Transverse colon (tissue), 4 donors: ENCODE results near the gene OR5D16. TPM values are rescaled to one million over a fixed set of nuclear protein-coding genes. Genes with fewer than 3 reads are reported as not detected.
"Not testable (repeated sequence)": the region's sequence is repeated elsewhere in the genome, so short reads cannot be mapped to it uniquely, and the experiment has no call there.

Experiments used
- DNase-seq: peaks from one replicate; pipeline ENCODE4 v3.0.0-alpha.2; 2019
- H3K27ac ChIP-seq, 4 donors: fragments of 200-600 bp; sonication (generic); 2 replicates each; pipeline ENCODE4 v1.5.1; 2016 to 2018; ENCODE audit warnings: inconsistent platforms in 4 of 4
- H3K27me3 ChIP-seq: fragments of 200-600 bp; sonication (generic); 2 replicates; pipeline ENCODE4 v1.5.1; 2017; ENCODE audit warnings: inconsistent platforms
- H3K36me3 ChIP-seq, 4 donors: fragments of 200-600 bp; sonication (generic); 2 replicates each; pipeline ENCODE4 v1.5.1; 2017 to 2019; ENCODE audit warnings: inconsistent platforms in 4 of 4
- H3K4me1 ChIP-seq, 4 donors: fragments of 200-600 bp; sonication (generic); 2 replicates each; pipeline ENCODE4 v1.5.1; 2017 to 2020; ENCODE audit warnings: inconsistent platforms in 4 of 4
- H3K4me3 ChIP-seq, 4 donors: fragments of 200-600 bp; sonication (generic); 1 replicate in 1 of 4; 2 replicates in 3 of 4; pipeline versions ENCODE4 v1.5.1 to v1.6.1; 2017 to 2019; ENCODE audit warnings: inconsistent platforms in 4 of 4
- H3K9me3 ChIP-seq, 2 donors: fragments of 200-600 bp; sonication (generic); 2 replicates each; pipeline ENCODE4 v1.5.1; 2017 to 2019; ENCODE audit warnings: inconsistent platforms in 2 of 2
- WGBS, 2 donors: methylation state at CpG; one replicate each; pipeline ENCODE4 v1.1.5; 2018; ENCODE audit warnings: low coverage in 1 of 2; 5-methylcytosine and 5-hydroxymethylcytosine counted together
- in situ Hi-C, 4 donors: fragments of 200-750 bp; cut with MboI; loops; one replicate each; pipeline versions ENCODE4 v1.15.0 to v1.15.1; 2017; ENCODE audit warnings: low sequenced_read_pairs in 3 of 4, low pct_ligation_motif_present in 1 of 4, low pct_unique_long_range_greater_than_20kb in 1 of 4
- intact Hi-C: fragments of 100-400 bp; cut with DNase I; formaldehyde crosslinking; loops from one replicate; pipeline ENCODE4 v1.15.1; 2023; ENCODE audit warnings: low total_unique reads
- small RNA-seq, 4 donors: library from RNA; depleted of rRNA; stranded (forward); fragments of <200 nt; gene quantifications; one replicate each; pipeline ENCODE3, GENCODE V24; 2016
- total RNA-seq, 4 donors: library from RNA; depleted of rRNA; stranded (reverse); fragments of >200 nt; gene quantifications; one replicate each; pipeline ENCODE4 v1.1.0, GENCODE V29; 2016

OR5D16 gene
- total RNA-seq, 4 donors from 2014 or later, result not detected

DNA sequence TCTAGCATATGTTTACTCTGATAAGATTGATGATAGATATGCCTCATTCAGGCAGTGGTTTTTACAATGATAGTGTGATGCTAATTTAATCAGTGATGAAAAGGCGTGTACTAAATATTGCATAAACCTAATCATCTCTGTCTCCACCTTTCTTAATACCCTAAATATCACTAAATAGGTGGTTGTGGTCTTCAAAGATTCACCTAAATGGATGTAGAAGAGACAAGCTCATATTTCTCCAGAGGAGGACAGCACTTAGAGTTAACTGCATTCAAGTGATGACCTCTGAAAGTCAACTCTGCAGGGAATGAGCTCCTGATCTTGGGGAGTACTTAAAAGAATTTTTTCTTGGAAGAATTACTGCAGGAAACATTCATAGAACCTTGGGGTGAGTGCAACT, 44.4 kb downstream of the OR5D16 start, which contains the start of gene TRIM51:
TRIM51 (plus strand) TSS at position 301 of the 400 bp plus-strand sequence. CDS start 2,132 bp downstream, outside the sequence.
- H3K4me3 ChIP-seq, intact Hi-C loops, DNase-seq, H3K36me3 ChIP-seq, H3K27ac ChIP-seq, H3K9me3 ChIP-seq, H3K27me3 ChIP-seq, in situ Hi-C loops, H3K4me1 ChIP-seq: not testable (repeated sequence)
- 91 to 93% methylated on average over 1 of the region's 1 CpG for WGBS, 2 donors

DNA sequence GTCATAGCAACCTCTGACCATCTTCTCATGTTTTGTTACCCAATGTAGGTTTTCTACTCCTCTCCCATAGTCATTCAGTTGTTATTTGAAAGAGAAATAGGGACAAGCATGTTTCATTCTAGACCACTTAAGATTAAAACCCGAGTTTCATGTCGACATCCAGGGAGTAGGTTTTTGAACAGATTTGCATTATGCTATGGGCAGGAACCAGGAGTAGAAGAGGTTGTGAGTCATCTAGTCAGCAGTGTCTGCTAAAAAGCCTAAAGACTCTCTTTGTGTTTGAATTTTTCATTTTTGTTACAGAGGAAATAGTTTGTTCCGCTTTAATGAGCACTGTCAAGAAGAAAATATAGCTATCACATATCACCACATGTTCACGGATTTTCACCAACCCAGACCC, 46.4 kb downstream of the OR5D16 start:
- intact Hi-C loops, H3K4me1 ChIP-seq, in situ Hi-C loops, H3K9me3 ChIP-seq, H3K36me3 ChIP-seq, H3K4me3 ChIP-seq, H3K27me3 ChIP-seq, H3K27ac ChIP-seq, DNase-seq: not testable (repeated sequence)
- WGBS, 2 donors, result 82 to 85% methylated on average over 4 of the region's 4 CpGs

DNA sequence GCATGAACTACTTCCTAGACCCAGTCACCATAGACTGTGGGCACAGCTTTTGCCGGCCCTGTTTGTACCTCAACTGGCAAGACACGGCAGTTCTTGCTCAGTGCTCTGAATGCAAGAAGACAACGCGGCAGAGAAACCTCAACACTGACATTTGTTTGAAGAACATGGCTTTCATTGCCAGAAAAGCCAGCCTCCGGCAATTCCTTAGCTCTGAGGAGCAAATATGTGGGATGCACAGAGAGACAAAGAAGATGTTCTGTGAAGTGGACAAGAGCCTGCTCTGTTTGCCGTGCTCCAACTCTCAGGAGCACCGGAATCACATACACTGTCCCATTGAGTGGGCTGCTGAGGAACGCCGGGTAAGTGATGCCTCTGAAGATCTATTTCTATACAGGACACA, 46.9 kb downstream of the OR5D16 start:
- WGBS, 2 donors, result 77 to 90% methylated on average over 4 to 9 of the region's 9 CpGs
- in situ Hi-C loops, result not testable (repeated sequence)

More for the DNA sequence above, 46.9 kb downstream of the OR5D16 start:
- H3K4me1 ChIP-seq, H3K27ac ChIP-seq, H3K9me3 ChIP-seq, DNase-seq, intact Hi-C loops, H3K27me3 ChIP-seq, H3K4me3 ChIP-seq, H3K36me3 ChIP-seq: not testable (repeated sequence)

Small RNA genes within 50 kb of the gene (small RNA-seq; reads per million reads assigned to genes)
- 0 reads per million in 4 donors for gene AC036111.3

Other genes starting within 250 kb of the OR5D16 start
- not detected for gene OR4C11, start 231.1 kb upstream of the OR5D16 start, total RNA-seq
- gene OR4P4, start 203.6 kb upstream of the OR5D16 start, total RNA-seq, result not detected
- not detected for gene OR4S2, start 190.4 kb upstream of the OR5D16 start, total RNA-seq
- not detected for gene OR4C6, start 176.6 kb upstream of the OR5D16 start, total RNA-seq
- gene OR5D13, start 65.3 kb upstream of the OR5D16 start, total RNA-seq, result not detected
- not detected for gene OR5D14, start 43.2 kb upstream of the OR5D16 start, total RNA-seq
- not detected for gene OR5L1, start 27.4 kb upstream of the OR5D16 start, total RNA-seq
- not detected for gene OR5D18, start 19.1 kb upstream of the OR5D16 start, total RNA-seq
- not detected for gene OR5L2, start 11.5 kb upstream of the OR5D16 start, total RNA-seq
- not detected for gene TRIM51, start 44.5 kb downstream of the OR5D16 start, total RNA-seq
- gene OR5W2, start 75.8 kb downstream of the OR5D16 start, total RNA-seq, result not detected
- not detected for gene OR5I1, start 97.6 kb downstream of the OR5D16 start, total RNA-seq
- gene OR10AG1, start 131.2 kb downstream of the OR5D16 start, total RNA-seq, result not detected
- not detected for gene OR5F1, start 155.9 kb downstream of the OR5D16 start, total RNA-seq
- gene OR5AS1, start 188.9 kb downstream of the OR5D16 start, total RNA-seq, result not detected